Measurements from ENCODE around the gene GPR68.
A peak's percentile ranks its signal among the peaks of the same experiment; 100 is the strongest.

The GPR68 gene, protein sequence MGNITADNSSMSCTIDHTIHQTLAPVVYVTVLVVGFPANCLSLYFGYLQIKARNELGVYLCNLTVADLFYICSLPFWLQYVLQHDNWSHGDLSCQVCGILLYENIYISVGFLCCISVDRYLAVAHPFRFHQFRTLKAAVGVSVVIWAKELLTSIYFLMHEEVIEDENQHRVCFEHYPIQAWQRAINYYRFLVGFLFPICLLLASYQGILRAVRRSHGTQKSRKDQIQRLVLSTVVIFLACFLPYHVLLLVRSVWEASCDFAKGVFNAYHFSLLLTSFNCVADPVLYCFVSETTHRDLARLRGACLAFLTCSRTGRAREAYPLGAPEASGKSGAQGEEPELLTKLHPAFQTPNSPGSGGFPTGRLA

DNA sequence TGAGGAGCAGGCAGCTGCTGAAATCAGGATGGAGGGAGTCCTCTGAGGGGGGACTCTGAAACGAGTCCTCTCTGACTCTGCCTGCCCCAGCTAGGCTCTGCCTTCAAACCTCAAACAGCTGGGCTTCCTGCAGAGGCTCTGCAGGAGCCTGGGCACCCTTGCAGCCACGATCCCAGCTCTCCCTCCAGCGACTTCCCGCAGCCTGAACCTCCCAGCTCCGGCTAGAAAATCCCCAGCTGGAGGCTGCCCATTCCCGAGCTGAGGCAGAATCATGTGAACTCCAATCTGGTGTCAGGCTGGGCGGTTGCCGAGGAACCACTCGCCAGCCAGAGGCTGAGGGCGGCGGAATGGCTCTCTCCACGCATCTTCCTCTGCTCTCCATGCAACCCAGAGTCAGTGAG, at the start of gene GPR68:
Gene GPR68, minus strand, starts transcription at position 204 of the 401 bp plus-strand sequence. CDS start 9,654 bp downstream, outside the sequence.
- no peak for DNase-seq (ENCODE audit: low read depth)

DNA sequence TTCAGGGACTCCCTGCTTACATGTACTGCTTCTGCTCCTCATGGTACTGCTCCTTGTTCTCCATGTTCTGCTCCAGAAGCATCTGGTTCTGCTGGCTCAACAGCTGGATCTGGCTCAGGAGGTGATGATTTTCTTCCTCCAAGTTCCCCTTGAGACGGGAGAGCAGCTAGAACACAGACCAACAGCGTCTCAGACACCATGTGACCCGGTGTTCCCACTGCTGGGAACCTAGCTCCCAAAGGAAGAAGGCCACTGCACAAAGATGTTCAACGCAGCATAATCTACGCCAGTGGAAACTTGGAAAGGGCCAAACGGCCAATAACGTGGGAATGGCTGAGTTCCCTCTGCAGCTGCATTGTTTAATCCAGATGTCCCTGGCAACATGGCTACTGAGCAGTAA, 49.6 kb upstream of the GPR68 start:
- no peak for DNase-seq (ENCODE audit: low read depth)

DNA sequence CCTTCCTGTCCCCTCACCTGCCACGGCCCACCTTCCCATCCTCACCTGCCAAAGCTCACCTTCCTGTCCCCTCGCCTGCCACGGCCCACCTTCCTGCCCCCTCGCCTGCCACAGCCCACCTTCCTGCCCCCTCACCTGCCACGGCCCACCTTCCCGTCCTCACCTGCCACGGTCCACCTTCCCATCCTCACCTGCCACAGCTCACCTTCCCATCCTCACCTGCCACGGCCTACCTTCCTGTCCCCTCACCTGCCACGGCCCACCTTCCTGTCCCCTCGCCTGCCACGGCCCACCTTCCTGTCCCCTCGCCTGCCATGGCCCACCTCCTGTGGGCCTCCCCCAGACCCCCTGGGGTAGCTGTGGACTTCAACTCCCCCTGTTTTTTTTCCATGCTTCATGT, 48.8 kb upstream of the GPR68 start:
- no peak for DNase-seq (ENCODE audit: low read depth)

DNA sequence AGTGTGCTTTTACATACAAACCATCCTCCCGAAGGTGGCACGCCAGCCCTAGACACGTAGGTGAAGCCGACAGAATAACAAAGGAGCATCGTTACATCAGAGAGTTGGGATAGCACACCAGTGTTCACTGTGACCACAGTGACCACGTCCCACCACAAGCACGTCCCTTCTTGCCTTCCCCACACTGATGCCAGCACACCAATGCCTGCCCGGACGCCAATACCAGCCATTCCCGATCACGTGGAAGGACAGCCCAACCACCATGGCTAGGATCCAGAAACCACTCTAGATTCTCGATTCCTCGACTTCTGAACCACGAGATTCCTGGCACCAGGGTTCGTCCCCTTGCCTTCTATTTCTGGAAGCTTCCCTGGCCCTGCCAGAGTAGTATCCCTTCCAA, 48.0 kb upstream of the GPR68 start:
- DNase-seq (ENCODE audit: low read depth), result no peak

DNA sequence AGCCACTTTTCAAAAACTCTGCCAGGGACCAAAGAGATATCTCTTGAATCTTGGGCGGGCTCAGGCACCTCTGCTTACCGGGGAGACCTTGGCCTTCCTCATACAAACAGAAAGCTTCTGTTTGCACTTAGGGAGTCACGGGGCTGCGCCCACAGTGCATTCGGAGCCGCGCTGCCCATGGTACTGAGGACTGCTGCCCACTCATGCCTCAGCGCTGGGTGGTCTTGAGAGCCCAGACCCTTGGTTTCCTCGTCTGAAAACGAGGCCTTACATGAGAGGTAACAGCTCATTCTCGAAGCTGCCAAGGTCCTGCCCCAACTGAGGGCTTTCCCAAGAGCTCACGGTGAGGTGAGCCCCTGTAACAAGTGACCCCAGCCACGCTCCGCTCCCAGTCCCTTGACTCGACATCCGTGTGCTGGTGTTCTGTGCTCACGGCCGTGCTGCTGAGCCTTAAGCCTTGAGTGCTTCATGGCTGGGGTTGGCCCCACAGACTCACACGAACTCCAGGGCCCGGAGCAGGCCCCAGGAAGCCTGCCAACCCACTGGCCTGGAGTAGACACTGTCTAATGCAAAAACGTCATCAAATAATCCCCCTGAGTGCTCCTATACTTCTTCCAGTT, 47.4 kb upstream of the GPR68 start:
- no peak for DNase-seq (ENCODE audit: low read depth)

DNA sequence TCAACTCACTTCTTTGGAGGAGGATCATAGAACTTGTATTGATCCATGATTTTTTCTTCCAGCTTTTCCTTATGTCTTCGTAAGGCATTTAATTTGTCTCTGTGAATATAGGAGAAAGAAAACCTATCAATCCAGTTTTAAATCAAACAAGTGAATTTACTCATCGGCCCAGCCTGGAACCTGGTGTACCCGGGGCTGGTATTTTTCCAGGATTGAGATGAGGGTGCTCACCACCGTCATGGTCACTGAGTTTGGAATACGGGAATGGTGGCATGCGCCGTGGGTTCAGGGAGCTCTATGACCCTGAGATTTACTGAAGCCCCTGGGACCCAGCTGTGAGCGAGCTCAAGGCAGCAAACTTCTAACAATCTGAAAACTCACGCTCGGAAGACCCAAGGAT, 46.5 kb upstream of the GPR68 start:
- no peak for DNase-seq (ENCODE audit: low read depth)

DNA sequence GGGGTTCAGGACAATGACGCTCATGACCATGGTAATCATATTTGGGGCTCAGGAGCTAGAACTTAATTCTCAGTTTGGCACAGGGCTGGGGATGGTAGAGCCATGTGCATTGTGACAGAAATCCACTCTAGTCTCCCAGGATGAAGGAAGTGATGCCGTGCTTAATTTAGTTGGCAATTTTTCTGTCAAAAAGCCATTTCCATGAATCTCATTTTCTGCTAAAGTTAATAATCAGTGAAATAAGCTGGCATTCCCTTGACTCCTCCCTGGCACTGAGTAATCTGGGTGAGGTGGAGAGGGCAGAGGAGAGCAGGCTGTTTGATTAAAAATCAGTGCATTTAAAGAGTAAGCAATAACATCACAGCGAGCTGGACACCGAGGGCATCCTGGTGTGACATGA, 45.0 kb upstream of the GPR68 start:
- no peak for DNase-seq (ENCODE audit: low read depth)

DNA sequence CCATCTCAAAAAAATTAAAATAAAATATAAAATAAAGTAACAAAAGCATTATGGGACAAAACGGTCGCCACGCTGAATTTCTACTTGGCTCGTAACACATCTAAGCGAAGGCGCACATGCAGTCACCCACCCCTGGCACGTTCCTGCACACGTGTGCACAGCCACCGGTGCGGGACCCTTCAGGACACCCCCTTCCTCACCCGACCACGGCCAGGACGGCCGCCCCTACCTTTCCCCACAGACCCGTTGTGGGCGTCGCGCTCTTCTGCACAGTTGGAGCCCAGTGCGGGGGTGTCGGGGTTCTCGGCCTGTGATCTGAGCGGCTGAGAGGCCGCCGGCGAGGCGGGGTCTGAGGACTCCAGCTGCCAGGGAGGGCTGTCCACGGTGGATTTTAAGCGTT, 44.4 kb upstream of the GPR68 start:
- no peak for DNase-seq (ENCODE audit: low read depth)

DNA sequence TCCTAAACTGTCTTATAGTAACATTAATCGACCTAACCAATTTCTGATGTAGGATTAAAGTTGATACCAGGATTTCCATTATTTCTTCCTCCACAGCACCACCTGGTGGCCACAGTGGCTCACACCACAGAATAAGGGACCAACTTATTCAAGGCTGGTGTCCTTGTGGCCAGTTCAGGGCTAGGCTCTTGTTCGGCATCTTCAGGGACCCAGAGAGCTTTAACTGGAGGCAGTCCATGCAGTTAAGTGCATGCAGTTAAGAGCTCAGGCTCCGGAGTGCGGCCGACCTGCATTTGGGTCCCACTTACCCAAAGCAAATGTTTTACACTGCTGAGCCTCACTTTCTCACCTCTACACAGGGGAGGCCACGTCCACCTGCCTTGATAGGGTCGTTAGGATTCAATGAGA, 42.0 kb upstream of the GPR68 start:
- no peak for DNase-seq (ENCODE audit: low read depth)

DNA sequence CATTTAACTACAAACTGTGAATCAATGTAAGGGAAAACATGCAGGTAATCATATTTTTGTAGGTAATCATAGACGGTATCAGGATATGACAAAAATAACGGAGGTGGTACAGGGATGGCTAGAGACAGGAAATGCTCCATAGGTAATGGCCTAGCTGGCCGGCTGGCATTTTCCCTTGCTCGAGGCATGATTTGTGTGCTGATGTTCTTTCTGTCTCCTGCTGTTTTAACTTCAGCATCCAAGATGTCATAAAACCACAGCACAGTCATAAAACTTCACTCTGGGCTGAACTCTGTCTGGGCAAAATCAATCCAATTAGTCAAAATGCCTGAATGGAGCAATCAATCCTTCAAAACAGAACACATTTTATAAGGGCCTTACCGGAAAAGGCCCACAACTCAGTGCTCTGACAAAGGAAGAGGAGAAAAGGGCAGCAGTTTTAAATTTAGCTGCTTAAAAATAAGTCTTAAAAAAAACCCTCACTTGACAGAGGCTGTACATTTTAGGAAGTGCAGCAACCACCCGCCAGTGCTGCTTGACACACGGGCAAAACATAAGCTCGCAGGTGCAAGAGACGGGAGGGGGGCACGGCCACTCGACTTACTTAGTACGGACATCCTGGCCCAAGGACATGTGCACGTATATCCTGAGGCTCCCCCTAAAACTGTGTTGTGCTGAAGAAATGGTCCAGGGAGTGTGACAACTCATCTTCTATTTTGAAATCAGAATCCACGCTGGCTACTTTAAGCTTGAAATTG, 40.5 kb upstream of the GPR68 start:
- DNase-seq (ENCODE audit: low read depth), result no peak

DNA sequence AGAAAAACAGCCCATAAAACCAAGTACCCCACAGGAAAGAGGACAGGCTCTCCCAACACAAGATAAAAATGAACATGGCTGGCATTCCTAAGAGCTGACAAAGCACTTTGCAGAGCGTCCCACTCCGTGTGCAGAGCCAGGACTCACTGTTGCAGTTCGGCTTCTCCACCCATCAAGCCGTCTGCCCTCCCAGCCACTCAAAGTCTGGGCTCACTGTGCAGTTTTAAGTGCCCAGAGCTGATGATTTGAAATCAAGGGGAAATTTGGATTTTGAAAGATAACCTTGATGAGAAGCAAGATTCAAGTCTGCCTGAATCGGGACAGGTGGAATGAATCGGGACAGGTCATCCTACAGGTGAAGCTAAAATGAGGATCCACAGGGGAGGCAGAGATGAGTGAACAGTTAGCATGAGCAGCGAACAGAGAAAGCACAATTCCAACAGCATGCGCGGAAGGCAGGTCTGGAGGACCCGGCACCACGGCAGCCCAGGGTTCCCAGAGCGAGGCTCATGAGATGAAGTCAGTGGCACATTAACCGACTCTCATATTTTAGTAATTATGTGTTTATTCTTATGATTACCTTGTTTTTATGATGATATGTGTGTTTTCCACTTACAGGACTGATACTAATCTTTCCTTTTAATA, 39.8 kb upstream of the GPR68 start:
- peak; percentile 53 for DNase-seq (ENCODE audit: low read depth)

DNA sequence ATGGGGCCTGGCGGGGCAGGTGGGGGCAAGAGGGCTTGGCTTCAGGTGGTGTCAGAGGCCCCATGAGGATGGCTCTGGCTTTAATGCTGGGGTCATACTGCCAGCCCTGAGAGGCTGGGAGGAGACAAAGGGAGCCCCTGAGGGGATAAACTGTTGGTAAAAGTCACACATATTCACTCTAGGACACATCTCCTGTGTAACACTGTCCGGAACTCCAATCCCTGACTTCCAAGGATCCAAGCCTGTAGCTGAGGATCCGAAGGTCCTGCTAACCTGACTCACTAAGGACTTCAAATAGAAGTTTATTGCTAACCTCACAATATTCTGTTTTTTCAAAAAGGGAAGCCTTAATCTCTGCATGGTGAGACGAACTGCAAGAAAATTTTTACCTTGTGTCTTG, 39.2 kb upstream of the GPR68 start:
- DNase-seq (ENCODE audit: low read depth), result no peak

DNA sequence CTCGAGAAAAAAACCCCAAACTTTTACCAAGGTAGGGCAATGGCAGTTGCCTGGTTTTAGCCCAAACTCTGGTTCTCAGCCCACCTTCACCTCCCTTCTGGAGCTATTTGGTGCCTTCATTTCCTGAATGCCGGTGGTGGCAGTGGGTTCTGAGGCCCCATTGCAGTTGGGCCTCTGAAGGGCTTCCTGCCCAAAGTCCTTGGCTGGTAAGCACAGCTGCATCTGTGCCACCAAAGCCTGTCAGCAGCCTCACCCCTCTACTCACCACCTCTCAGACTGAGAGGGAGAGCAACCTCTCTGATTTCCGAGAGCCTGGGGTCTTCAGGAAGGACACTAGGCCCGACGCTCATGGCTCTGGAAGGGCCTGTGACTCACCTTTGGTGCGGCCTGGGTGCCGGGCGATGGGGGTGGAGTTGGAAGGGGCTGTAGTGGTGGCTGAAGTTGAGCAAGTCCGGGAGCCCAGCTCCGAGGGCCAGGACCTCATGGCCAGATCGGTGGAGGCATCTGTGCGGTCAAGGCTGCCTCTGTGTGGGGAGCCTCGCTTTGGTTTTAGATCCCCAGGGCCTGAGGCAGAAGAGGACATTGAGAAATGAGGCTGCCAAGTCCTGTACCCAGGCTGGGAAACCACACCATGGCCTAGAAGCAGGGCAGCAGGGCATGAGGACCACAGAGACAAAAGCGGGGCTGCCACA, 38.6 kb upstream of the GPR68 start:
- no peak for DNase-seq (ENCODE audit: low read depth)

DNA sequence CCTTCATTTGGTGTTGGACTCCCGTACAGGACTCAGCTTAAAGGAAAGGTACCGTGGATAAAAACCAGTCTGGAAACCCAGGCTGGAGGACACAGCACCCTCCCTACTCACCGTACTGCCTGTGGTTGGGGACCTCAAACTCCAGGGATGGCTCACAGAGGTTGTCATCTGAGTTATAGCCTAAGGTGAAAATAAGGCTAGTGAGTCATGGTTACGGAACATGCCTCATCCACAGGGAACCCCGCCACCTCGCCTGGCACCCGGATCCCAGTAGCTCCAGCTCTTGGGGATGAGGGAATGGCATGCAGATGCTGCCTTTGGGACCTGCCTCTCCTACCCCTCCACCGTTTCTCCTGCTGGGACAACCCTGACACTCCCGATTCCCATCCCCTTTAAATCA, 36.8 kb upstream of the GPR68 start:
- DNase-seq (ENCODE audit: low read depth), result no peak

DNA sequence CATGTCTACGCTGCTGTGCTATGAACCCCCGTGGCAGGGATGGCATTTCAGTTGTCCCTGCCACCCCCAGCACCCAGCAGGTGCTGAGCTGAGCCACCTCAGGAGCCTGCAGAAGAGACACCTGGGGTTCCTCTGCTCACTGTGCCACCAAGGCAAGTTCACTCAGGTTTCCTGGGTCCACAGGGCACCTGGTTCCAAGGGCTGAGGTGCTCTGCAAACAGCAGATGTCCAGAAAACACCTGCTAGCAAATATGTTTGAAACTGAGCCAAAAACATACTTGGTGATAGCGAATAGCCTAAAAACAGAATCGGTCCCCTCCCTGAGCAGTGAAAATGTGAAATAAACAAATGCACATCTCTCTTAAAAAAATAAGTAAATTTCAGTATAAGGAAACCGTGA, 35.6 kb upstream of the GPR68 start:
- no peak for DNase-seq (ENCODE audit: low read depth)

DNA sequence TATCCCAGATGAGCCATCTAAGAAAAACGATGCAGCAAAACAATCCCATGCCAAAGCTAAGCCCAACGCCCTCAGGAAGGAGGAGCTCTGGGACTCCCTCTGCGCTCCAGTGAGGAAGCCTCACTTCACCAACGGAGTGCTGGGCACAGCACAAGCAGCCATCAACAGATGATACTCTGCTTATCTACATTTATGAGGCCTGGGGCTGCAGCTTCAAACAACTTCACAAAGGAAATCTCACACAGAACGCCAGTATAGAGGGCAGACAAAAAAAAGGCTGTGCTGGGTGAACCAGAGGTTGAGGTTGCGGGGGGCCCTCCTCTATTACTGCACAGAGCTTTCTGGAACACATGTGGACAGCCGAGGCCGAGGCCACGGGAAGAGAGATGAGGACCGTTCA, 34.9 kb upstream of the GPR68 start:
- DNase-seq (ENCODE audit: low read depth), result no peak

DNA sequence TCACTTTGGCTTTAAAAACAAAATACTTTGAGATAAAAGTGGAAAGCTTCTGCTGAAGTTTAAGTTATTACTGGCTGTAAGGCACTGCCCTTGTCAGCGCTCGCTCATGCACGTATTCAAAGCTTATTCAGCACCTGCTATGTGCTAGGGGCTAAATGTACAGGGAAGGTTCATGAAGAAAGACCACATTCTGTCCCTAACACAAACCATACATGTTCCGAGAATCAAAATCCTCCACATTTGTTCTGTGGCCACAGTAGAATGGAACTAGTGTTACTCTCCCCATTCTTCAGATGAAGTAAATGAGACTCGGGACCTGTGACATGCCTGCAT, 33.8 kb upstream of the GPR68 start:
- DNase-seq (ENCODE audit: low read depth), result no peak

DNA sequence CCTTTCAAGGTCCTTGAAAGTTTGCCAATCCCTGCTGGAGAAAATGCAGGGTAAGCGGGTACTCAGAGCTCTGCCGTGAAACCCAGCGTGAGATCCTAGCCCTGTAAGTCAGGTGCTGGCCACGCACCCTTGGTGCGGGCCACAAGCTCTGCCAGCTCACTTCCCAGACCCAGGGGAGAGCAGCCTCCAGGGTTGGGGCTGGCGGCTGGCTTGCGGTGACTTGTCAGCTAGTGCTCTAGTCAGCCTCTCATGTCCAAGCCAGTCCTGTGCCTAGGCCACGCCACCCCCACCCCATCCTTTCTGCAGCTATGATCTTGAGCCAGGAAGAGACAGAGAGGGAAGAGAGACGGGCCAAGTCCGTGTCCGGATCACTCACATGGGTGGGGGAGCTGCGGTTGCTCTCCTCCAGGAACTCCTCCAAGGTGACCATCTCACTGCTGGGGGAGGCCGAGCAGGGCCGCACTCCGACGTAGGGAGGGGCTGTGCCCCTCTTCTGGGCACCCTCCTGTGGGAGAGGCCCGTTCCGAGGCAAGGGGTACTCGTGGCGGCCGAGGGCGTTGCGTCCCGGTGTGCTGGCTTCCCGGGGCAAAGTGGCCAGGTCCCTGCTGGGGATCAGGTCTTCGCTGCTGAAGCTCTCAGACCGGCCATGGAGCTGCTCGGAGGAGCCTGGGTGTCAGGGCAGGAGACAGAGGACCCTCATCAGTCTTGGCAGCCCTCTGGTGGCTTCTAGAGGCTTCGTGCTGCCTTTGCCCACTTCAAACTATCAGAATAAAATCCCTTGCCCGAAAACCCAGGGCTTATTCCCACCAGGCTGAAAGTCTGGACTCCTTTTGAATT, 33.3 kb upstream of the GPR68 start:
- no peak for DNase-seq (ENCODE audit: low read depth)

DNA sequence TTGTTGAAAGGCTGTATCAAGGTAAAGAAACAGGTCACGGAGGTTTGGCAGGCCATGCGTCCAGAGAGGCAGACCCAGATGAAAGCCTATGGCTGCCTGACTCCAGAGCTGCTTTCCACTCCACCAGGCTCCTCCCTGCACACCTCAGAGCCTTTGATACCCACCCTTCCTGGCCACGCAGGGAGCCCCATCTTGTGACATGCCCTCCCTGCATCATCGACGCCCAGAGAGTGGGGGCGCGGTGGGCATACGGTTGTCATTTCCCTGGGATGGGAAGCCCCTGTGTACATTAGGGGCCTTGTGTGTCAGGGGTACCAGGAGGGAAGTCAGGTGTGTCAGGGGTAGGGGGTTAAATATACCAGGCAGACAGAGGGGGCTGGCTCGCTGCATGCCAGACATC, 30.3 kb upstream of the GPR68 start:
- DNase-seq (ENCODE audit: low read depth), result no peak

DNA sequence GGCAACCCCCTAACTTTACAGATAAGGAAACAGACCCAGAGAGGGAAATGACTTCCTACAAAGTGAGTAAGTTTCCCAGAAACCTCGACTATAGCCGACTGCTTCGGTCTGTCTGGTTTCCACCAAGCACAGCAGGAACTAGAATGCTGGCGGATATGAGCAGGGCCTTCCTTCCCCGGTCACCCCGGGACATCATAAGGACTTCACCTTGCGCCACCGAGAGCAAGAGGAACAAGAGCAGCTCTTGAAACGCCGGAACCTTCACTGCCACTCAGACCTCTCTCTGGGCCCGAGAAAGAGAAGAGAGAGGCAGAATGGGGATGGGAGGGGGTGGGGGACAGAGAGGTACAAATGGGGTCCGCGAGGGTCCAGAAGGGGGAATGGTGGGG, 29.4 kb upstream of the GPR68 start:
- DNase-seq (ENCODE audit: low read depth), result no peak

DNA sequence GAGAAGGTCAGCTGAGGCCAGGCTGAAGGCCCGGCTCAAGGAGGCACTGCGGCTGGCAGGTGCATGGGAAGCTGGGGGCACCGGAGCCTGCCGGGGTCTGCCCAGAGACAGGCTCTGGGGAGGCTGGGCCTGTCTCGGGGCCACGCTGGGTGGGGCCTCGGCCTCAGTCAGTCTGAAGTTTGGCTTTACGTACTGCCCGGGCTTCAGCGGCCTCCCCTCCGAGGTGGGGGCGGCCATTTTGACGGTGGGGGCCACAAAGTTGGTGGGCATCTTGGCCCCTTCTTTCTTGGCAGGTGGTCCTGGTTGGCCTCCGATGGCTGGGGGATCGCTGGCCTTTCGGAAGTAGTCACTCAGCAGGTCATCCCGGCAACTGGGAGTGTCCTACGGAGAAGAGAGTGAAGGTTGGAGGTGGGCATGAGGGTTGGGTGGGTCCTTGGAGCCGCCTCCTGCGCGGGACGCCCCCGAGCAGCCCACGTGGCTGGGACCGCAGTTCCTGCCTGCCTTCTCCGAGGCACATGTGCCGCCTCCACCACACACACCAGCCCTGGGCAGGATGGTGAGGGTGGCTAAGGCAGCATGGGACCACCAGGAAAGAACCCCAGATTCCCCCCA, 28.9 kb upstream of the GPR68 start:
- DNase-seq (ENCODE audit: low read depth), result no peak

All from GM04503 (cell line).